ENCODE results near the gene SLC10A4.

- TF ChIP-seq, protein P1, sequence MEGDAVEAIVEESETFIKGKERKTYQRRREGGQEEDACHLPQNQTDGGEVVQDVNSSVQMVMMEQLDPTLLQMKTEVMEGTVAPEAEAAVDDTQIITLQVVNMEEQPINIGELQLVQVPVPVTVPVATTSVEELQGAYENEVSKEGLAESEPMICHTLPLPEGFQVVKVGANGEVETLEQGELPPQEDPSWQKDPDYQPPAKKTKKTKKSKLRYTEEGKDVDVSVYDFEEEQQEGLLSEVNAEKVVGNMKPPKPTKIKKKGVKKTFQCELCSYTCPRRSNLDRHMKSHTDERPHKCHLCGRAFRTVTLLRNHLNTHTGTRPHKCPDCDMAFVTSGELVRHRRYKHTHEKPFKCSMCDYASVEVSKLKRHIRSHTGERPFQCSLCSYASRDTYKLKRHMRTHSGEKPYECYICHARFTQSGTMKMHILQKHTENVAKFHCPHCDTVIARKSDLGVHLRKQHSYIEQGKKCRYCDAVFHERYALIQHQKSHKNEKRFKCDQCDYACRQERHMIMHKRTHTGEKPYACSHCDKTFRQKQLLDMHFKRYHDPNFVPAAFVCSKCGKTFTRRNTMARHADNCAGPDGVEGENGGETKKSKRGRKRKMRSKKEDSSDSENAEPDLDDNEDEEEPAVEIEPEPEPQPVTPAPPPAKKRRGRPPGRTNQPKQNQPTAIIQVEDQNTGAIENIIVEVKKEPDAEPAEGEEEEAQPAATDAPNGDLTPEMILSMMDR (IDR thresholded peaks at IDR 0.05): no peak
- TF ChIP-seq EZH2 (IDR thresholded peaks at IDR 0.05): no peak
- no peak for TF ChIP-seq EZH2phosphoT487 (IDR thresholded peaks at IDR 0.05)
Observed at GRCh38 chr4:48506716-48507115, 23.6 kb downstream of the SLC10A4 start.
